ENCODE data around the gene NAGA.

GRCh38 chr22:42061041-42061440 is 9.6 kb downstream of the NAGA start:
- TF ChIP-seq REST (IDR thresholded peaks at IDR 0.05; ENCODE audit: low read depth): no peak
- TF ChIP-seq, protein P1, sequence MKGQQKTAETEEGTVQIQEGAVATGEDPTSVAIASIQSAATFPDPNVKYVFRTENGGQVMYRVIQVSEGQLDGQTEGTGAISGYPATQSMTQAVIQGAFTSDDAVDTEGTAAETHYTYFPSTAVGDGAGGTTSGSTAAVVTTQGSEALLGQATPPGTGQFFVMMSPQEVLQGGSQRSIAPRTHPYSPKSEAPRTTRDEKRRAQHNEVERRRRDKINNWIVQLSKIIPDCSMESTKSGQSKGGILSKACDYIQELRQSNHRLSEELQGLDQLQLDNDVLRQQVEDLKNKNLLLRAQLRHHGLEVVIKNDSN (IDR thresholded peaks at IDR 0.05): no peak

Data from Ishikawa (cell line).